Caco-2 (cell line): ENCODE measurements around the gene ZNF766. TPM values are rescaled to one million over a fixed set of nuclear protein-coding genes. Genes with fewer than 3 reads are reported as not detected.

Source experiments
- BruUV-seq: library from RNA; stranded (reverse); fragments of 400-500 nt; replicated peaks from 2 replicates; lab custom pipeline; 2021; lab: Mats Ljungman, UMichigan
- CTCF ChIA-PET: fragments of 300-600 bp; sonication (Branson Sonifier 250); formaldehyde crosslinking; loops from one replicate; lab custom pipeline; 2022; ENCODE audit warnings: antibody characterized with exemption; lab: Charles Lee
- POLR2A ChIA-PET: fragments of 300-600 bp; sonication (Branson Sonifier 250); formaldehyde crosslinking; loops from one replicate; lab custom pipeline; 2022; ENCODE audit warnings: antibody characterized with exemption; lab: Charles Lee
- DNase-seq, 2 experiments: peaks; one replicate each; pipeline versions ENCODE4 v3.0.0 to v3.0.0-alpha.2; 2020 to 2022
- H3K27me3 ChIP-seq: replicated peaks from 2 replicates; pipeline ENCODE4 v1.6.0; 2011; ENCODE audit warnings: low read length; ENCODE audit not compliant: control insufficient read depth, insufficient read depth
- H3K36me3 ChIP-seq: 2 replicates; pipeline ENCODE4 v1.5.1; 2011; ENCODE audit warnings: low read length; ENCODE audit not compliant: control insufficient read depth, insufficient read depth
- H3K4me1 ChIP-seq: fragments of 250-450 bp; sonication (Bioruptor Pico); 2 replicates; pipeline ENCODE4 v1.5.1; 2020; ENCODE audit warnings: mild to moderate bottlenecking
- H3K4me3 ChIP-seq: 2 replicates; pipeline ENCODE4 v1.5.1; 2011; ENCODE audit warnings: low read depth, mild to moderate bottlenecking, control low read depth, low read length
- H3K9me3 ChIP-seq: fragments of 250-450 bp; sonication (Bioruptor Pico); 2 replicates; pipeline ENCODE4 v1.5.1; 2020; ENCODE audit warnings: mild to moderate bottlenecking, moderate library complexity
- H3K27ac Mint-ChIP-seq: one replicate; pipeline ENCODE4 v1.8.0; 2022; ENCODE audit warnings: mixed read lengths; ENCODE audit not compliant: unreplicated experiment
- H3K27me3 Mint-ChIP-seq: one replicate; pipeline ENCODE4 v1.8.0; 2022; ENCODE audit warnings: mixed read lengths; ENCODE audit not compliant: insufficient read depth, unreplicated experiment
- H3K36me3 Mint-ChIP-seq: one replicate; pipeline ENCODE4 v1.8.0; 2022; ENCODE audit warnings: mild to moderate bottlenecking, mixed read lengths; ENCODE audit not compliant: insufficient read depth, unreplicated experiment
- H3K4me1 Mint-ChIP-seq: one replicate; pipeline ENCODE4 v1.8.0; 2022; ENCODE audit warnings: low read depth, mixed read lengths; ENCODE audit not compliant: unreplicated experiment
- H3K4me3 Mint-ChIP-seq: one replicate; pipeline ENCODE4 v1.8.0; 2022; ENCODE audit warnings: mild to moderate bottlenecking, moderate library complexity, mixed read lengths; ENCODE audit not compliant: unreplicated experiment
- H3K9me3 Mint-ChIP-seq: one replicate; pipeline ENCODE4 v1.8.0; 2022; ENCODE audit warnings: mixed read lengths; ENCODE audit not compliant: unreplicated experiment
- intact Hi-C: fragments of 100-400 bp; cut with micrococcal nuclease; formaldehyde crosslinking; loops from one replicate; pipeline ENCODE4 v1.10.0; 2022; ENCODE audit not compliant: unreplicated experiment
- microRNA-seq: library from miRNA; unstranded; fragments of <30 nt; microRNA quantifications from one replicate; pipeline ENCODE4 v1.2.0, GENCODE V29; 2022
- total RNA-seq: library from RNA; stranded (reverse); gene quantifications from 2 replicates; pipeline ENCODE4 v1.2.3, GENCODE V29; 2022
- TF ChIP-seq, protein P1 (sequence below), 2 experiments: fragments of 200-600 bp in 1 of 2; IDR thresholded peaks; 1 replicate in 1 of 2; 2 replicates in 1 of 2; pipeline versions ENCODE4 v1.5.1 to v1.8.0; 2011 to 2022; ENCODE audit warnings: antibody characterized with exemption in 1 of 2, control low read depth in 1 of 2, inconsistent platforms in 1 of 2, low read depth in 1 of 2, low read length in 1 of 2, mild to moderate bottlenecking in 1 of 2, moderate library complexity in 1 of 2; ENCODE audit not compliant: insufficient read depth in 1 of 2, severe bottlenecking in 1 of 2, unreplicated experiment in 1 of 2

Gene ZNF766
- total RNA-seq, 1 experiment from 2014 or later = 12.1 TPM

DNA sequence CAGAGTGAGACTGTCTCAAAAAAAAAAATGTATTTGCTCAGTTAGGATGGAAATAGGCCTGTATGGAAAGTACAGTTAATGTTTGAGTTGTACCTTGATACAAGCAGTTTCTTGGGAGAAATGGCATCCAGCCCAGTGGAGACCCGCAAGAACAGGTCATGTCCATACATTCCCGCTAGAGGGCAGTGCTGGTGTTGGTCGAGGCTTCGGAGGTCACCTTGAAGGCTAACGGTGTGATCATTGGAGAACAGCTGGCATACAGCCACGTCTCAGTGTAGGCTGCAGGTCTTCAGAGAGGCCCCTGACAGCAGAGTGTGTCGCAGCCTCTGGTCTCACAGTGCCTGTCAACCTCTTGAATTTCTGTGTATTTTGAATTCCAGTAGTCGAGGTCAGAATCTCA is 74.2 kb downstream of the ZNF766 start:
- H3K27me3 Mint-ChIP-seq = no peaks in the 10 kb centered on the region
- Histone ChIP-seq H3K9me3 (peaks cover 21% of the 10 kb centered on the region), H3K4me3 (no peak overlapping the region), H3K4me1 (no peaks in the 10 kb centered on the region), H3K36me3 (no peaks in the 10 kb centered on the region), H3K27me3 (no peaks in the 10 kb centered on the region)
- DNase-seq = peak; percentile 37 to 40
- H3K4me1 Mint-ChIP-seq = no peaks in the 10 kb centered on the region
- H3K36me3 Mint-ChIP-seq = peaks cover 7% of the 10 kb centered on the region
- TF ChIP-seq, protein P1, sequence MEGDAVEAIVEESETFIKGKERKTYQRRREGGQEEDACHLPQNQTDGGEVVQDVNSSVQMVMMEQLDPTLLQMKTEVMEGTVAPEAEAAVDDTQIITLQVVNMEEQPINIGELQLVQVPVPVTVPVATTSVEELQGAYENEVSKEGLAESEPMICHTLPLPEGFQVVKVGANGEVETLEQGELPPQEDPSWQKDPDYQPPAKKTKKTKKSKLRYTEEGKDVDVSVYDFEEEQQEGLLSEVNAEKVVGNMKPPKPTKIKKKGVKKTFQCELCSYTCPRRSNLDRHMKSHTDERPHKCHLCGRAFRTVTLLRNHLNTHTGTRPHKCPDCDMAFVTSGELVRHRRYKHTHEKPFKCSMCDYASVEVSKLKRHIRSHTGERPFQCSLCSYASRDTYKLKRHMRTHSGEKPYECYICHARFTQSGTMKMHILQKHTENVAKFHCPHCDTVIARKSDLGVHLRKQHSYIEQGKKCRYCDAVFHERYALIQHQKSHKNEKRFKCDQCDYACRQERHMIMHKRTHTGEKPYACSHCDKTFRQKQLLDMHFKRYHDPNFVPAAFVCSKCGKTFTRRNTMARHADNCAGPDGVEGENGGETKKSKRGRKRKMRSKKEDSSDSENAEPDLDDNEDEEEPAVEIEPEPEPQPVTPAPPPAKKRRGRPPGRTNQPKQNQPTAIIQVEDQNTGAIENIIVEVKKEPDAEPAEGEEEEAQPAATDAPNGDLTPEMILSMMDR (IDR thresholded peaks at IDR 0.05; ENCODE audit: insufficient read depth in 1 of 2, low read depth in 1 of 2, low read length in 1 of 2, severe bottlenecking in 1 of 2, unreplicated experiment in 1 of 2) = peak in 1 of 2 experiments; percentile 30
- POLR2A ChIA-PET = no interaction called here
- no peak overlapping the region for H3K27ac Mint-ChIP-seq
- intact Hi-C loops = no loop called here
- no peak overlapping the region for H3K4me3 Mint-ChIP-seq
- no TSS peak for BruUV-seq
- H3K9me3 Mint-ChIP-seq = peaks cover 41% of the 10 kb centered on the region
- CTCF ChIA-PET = no interaction called here

DNA sequence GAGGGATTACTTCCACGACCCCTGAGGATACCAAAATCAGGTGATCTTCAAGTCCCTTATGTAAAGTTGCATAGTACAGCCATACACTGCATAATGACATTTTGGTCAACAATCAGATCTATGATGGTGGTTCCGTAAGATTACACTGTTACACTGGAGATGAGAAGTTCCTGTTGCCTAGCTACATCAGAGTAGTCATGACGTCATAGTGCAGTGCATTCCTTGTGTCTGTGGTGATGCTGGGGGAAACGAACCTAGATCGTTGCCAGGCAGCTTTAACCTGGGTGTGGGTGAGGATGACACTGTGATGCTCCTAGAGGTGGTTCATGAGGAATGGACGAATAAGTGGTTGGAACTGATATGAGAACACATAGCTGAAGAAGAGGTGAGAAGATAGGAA is 75.8 kb downstream of the ZNF766 start:
- no TSS peak for BruUV-seq
- H3K4me1 Mint-ChIP-seq = no peaks in the 10 kb centered on the region
- ChIA-PET CTCF (no interaction called here), POLR2A (no interaction called here)
- H3K27ac Mint-ChIP-seq = no peak overlapping the region
- Histone ChIP-seq H3K4me1 (no peaks in the 10 kb centered on the region), H3K4me3 (no peak overlapping the region), H3K9me3 (peaks cover 12% of the 10 kb centered on the region), H3K27me3 (no peaks in the 10 kb centered on the region), H3K36me3 (no peaks in the 10 kb centered on the region)
- no peaks in the 10 kb centered on the region for H3K27me3 Mint-ChIP-seq
- H3K36me3 Mint-ChIP-seq = peaks cover 7% of the 10 kb centered on the region
- no peak for DNase-seq
- intact Hi-C loops = no loop called here
- H3K9me3 Mint-ChIP-seq = peaks cover 41% of the 10 kb centered on the region
- TF ChIP-seq, protein P1 (IDR thresholded peaks at IDR 0.05; ENCODE audit: insufficient read depth in 1 of 2, low read depth in 1 of 2, low read length in 1 of 2, severe bottlenecking in 1 of 2, unreplicated experiment in 1 of 2) = no peak
- no peak overlapping the region for H3K4me3 Mint-ChIP-seq

Small RNA genes within 50 kb of the gene (microRNA-seq; reads per million reads assigned to microRNA genes)
- 3.9 reads per million, percentile 25 among the genes with 10 or more reads in this experiment for gene MIR643
- not detected for gene MIR6801

Other genes starting within 250 kb of the ZNF766 start
- gene ZNF614, start 241.2 kb upstream of the ZNF766 start, total RNA-seq = 7.8 and 8.7 TPM in 2 replicates
- 7.0 and 10.5 TPM in 2 replicates for gene ZNF432, start 220.7 kb upstream of the ZNF766 start, total RNA-seq
- gene ZNF841, start 173.8 kb upstream of the ZNF766 start, total RNA-seq = 14.9 and 16.7 TPM in 2 replicates
- 5.7 and 7.1 TPM in 2 replicates for gene ZNF616, start 129.6 kb upstream of the ZNF766 start, total RNA-seq
- 6.3 and 8.8 TPM in 2 replicates for gene ZNF836, start 98.0 kb upstream of the ZNF766 start, total RNA-seq
- 279 and 291 TPM in 2 replicates for gene PPP2R1A, start 79.5 kb upstream of the ZNF766 start, total RNA-seq
- 16.9 and 17.7 TPM in 2 replicates for gene ZNF480, start 27.6 kb downstream of the ZNF766 start, total RNA-seq
- gene ZNF610, start 66.7 kb downstream of the ZNF766 start, total RNA-seq = 0.41 TPM in 1 of 2 replicates, not detected in the other
- 1.8 and 2.0 TPM in 2 replicates for gene ZNF880, start 100.3 kb downstream of the ZNF766 start, total RNA-seq
- gene ZNF528, start 128.3 kb downstream of the ZNF766 start, total RNA-seq = 5.7 and 7.8 TPM in 2 replicates
- not detected in 2 replicates for gene ZNF534, start 159.6 kb downstream of the ZNF766 start, total RNA-seq
- gene ZNF578, start 184.0 kb downstream of the ZNF766 start, total RNA-seq = not detected in 2 replicates